NB4 (cell line): ENCODE measurements around the gene EPS8L1.

Source experiments
- DNase-seq: peaks from one replicate; pipeline ENCODE4 v3.0.0; 2010; ENCODE audit warnings: low read depth
- H3K4me3 ChIP-seq: one replicate; pipeline ENCODE4 v1.5.1; 2011; ENCODE audit warnings: mild to moderate bottlenecking, low read depth, low read length, moderate library complexity
- MYC ChIP-seq: IDR thresholded peaks from 2 replicates; pipeline ENCODE4 v1.6.1; 2011; ENCODE audit warnings: low read depth, low read length
- POLR2A ChIP-seq: IDR thresholded peaks from 2 replicates; pipeline ENCODE4 v1.6.1; 2011; ENCODE audit warnings: mild to moderate bottlenecking; ENCODE audit not compliant: insufficient read length; ENCODE audit errors: extremely low read depth
- TF ChIP-seq, protein P1 (sequence below): IDR thresholded peaks from one replicate; pipeline ENCODE4 v1.5.1; 2012; ENCODE audit warnings: low read depth, low read length
- TF ChIP-seq, protein P2 (sequence below): IDR thresholded peaks from 2 replicates; pipeline ENCODE4 v1.6.1; 2011; ENCODE audit warnings: low read depth, low read length

Gene EPS8L1

DNA sequence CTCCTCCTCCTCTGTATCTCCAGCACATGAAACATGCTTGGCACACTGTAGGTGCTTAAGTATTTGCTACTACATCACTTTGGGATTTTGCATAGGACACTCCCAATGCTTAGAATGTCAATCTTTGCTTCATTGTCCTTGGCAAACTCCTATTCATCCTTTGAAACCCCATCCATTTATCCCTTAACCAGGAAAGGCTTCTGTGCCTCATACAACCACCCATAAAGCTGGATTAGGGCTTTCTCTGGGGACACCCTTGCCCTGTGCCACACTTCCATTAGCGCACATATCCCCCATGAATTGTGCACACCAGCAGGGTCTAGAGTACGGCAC is 5.8 kb upstream of the EPS8L1 start:
- no peak overlapping the region for H3K4me3 ChIP-seq
- no peak for DNase-seq
- TF ChIP-seq MYC (no peak), POLR2A (no peak)
- TF ChIP-seq, protein P1, sequence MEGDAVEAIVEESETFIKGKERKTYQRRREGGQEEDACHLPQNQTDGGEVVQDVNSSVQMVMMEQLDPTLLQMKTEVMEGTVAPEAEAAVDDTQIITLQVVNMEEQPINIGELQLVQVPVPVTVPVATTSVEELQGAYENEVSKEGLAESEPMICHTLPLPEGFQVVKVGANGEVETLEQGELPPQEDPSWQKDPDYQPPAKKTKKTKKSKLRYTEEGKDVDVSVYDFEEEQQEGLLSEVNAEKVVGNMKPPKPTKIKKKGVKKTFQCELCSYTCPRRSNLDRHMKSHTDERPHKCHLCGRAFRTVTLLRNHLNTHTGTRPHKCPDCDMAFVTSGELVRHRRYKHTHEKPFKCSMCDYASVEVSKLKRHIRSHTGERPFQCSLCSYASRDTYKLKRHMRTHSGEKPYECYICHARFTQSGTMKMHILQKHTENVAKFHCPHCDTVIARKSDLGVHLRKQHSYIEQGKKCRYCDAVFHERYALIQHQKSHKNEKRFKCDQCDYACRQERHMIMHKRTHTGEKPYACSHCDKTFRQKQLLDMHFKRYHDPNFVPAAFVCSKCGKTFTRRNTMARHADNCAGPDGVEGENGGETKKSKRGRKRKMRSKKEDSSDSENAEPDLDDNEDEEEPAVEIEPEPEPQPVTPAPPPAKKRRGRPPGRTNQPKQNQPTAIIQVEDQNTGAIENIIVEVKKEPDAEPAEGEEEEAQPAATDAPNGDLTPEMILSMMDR: no peak
- TF ChIP-seq, protein P2, sequence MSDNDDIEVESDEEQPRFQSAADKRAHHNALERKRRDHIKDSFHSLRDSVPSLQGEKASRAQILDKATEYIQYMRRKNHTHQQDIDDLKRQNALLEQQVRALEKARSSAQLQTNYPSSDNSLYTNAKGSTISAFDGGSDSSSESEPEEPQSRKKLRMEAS: no peak

DNA sequence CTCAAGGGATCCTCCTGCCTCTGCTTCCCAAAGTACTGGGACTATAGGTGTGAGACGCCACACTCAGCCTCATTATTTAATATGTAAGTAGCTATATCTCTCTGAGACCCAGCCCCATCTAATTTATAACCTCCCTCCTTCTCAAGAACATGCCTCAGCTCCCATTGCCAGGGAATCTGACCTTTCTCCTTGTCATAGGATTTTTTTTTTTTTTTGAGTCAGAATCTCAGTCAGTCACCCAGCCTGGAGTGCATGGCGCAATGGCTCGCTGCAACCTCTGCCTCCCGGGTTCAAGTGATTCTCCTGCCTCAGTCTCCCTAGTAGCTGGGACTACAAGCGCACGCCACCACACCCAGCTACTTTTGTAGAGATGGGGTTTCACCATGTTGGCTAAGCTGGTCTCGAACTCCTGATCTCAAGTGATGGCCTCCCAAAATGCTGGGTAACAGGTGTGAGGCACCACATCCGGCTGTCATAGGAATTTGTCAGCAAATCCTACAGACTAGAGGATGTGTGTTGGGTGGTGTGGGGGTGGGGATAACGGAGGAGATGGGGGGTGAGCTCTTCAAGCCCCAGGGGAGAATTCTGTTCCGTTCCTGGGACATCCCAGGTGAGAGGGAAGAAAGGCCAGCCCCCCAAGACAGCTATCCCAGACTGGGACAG is 5.1 kb upstream of the EPS8L1 start:
- TF ChIP-seq POLR2A: no peak
- no peak overlapping the region for H3K4me3 ChIP-seq
- DNase-seq: no peak

DNA sequence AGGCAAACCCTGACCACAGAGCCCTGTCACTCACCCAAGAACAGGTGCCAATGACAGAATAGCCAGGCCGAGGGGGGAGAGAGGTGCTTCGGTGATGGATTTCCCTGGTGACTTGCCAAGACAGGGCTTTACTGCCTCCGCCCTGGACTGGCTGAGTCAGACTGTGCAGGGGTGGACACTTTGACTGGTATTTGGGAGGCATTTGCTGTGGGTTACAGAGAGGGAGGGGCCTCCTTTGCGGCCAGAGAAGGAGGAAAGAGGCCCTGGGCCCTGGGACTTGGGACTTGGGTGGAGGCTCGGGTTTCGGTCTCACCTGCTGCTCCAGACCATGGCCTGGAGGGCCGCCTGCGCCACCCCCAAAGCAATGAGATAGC is 4.6 kb upstream of the EPS8L1 start:
- DNase-seq: peak; percentile 92
- no peak overlapping the region for H3K4me3 ChIP-seq
- TF ChIP-seq, protein P1: no peak
- TF ChIP-seq, protein P2: no peak
- TF ChIP-seq MYC: no peak
- no peak for TF ChIP-seq POLR2A

DNA sequence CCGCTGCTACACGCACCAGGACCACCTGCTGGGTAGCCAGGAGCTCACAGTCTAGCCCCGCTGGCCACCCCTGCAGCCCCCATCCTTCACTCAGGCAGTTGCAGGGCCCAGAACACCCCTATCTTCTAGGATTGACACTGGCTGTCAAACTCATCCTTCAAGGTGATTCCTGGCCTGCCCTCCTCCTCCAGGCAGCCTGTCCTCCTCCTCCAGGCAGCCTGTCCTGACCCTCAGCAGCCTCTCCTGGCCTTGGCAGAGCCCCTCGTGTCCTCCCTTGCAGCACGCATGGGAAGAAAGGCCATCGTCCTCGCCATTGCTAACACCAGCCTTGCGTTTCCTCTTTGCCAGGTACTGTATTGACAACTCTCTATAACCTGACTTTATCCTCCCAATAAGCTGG is 3.8 kb upstream of the EPS8L1 start:
- TF ChIP-seq, protein P2: no peak
- TF ChIP-seq, protein P1: no peak
- TF ChIP-seq MYC: no peak
- TF ChIP-seq POLR2A: no peak
- H3K4me3 ChIP-seq: no peak overlapping the region
- no peak for DNase-seq

DNA sequence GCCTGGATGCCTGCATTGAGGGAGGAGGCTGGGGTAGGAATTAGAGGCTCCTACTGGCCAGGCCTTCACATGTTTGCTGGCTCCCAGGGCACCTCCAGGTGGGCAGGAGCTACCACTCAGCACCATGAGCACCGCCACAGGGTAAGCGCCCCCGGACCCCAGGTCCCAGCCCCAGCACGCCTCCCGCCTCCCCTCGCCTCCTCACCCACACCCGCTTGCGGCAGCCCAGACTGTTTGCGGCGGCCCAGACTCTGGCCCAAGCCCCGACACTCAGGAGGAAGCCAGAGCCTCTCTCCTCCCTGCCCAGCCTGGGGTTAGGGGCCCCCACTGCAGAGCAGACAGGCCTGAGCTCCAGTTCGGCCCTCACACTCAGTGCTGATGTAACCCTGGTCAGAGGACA is 652 bp downstream of the EPS8L1 start:
- TF ChIP-seq, protein P2: no peak
- TF ChIP-seq, protein P1: no peak
- TF ChIP-seq MYC (no peak), POLR2A (no peak)
- no peak overlapping the region for H3K4me3 ChIP-seq
- DNase-seq: no peak

DNA sequence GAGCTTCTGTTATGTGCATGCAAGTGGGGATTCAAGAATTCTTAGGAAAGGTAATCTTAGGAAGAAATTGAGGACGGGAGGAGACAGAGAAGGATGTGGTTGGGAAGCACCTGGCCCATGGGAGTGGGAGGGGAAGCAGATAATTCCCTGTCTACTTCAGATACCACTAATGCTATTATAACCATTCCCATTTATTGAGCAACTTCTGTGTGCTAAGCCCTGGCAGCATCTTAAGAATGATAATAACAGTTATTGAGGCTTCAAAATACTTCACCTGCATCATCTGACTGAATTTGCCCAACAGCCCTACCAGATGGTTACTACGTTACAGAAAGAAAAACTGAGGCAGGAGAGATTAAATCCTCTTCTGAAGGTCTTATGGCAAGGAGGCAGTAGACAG is 1.4 kb downstream of the EPS8L1 start:
- H3K4me3 ChIP-seq: no peak overlapping the region
- no peak for DNase-seq
- TF ChIP-seq MYC (no peak), POLR2A (no peak)
- TF ChIP-seq, protein P2: no peak
- TF ChIP-seq, protein P1: no peak
